Endometrial microvascular endothelial cells (primary cell): ENCODE measurements around the gene PTPRA. TPM values are rescaled to one million over a fixed set of nuclear protein-coding genes. Genes with fewer than 3 reads are reported as not detected.
"Not testable (repeated sequence)": the region's sequence is repeated elsewhere in the genome, so short reads cannot be mapped to it uniquely, and the experiment has no call there.

Experiments
- in situ Hi-C: cut with HindIII; loops from 2 replicates; pipeline ENCODE4 v1.10.0; 2017; ENCODE audit warnings: low sequenced_read_pairs, low pct_unique_long_range_greater_than_20kb; ENCODE audit errors: inconsistent ontology term
- total RNA-seq: library from RNA; depleted of rRNA; stranded (reverse); fragments of >200 nt; gene quantifications from one replicate; pipeline ENCODE4 v1.2.3, GENCODE V29; 2015; ENCODE audit errors: inconsistent ontology term

Gene PTPRA
- total RNA-seq, 1 donor from 2014 or later = 53.5 TPM

GRCh38 chr20:3051385-3052019, 178.2 kb downstream of the PTPRA start:
- in situ Hi-C loops = no loop called here

DNA sequence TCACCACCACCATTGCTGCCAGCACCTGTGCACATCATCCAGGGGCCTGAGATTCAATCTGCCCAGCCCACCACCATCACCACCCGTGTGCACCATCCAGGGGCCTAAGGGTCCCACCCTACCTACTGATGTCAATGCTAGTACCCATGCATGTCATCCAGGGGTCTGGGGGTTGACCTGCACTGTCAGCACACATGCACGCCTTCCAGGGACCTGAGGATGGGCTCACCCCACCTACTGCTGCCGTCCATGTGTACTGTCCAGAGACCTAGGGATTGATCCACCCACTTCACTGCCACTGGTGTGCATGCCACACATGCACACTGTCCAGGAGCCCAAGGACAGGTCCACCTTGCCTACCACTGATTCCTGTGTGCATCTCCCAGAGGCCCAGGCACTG, 186.2 kb downstream of the PTPRA start:
- in situ Hi-C loops = no loop called here

DNA sequence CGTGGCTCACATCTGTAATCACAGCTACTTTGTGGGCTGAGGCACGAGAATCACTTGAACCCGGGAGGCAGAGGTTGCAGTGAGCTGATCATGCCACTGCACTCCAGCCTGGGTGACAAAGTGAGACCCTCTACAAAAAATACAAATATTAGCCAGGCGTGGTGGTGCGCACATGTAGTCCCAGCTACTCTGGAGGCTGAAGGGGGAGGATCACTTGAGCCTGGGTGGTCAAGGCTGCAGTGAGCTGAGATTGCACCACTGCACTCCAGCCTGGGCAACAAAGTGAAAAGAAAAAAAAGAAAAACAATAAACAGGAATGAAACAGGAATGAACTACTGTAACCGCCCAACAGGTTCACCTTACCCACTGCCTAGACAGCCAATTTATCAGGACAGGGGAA, 190.8 kb downstream of the PTPRA start:
- in situ Hi-C loops = not testable (repeated sequence)

- in situ Hi-C loops = no loop called here
These were observed 194.1 kb downstream of the PTPRA start for GRCh38 chr20:3067139-3068014.

DNA sequence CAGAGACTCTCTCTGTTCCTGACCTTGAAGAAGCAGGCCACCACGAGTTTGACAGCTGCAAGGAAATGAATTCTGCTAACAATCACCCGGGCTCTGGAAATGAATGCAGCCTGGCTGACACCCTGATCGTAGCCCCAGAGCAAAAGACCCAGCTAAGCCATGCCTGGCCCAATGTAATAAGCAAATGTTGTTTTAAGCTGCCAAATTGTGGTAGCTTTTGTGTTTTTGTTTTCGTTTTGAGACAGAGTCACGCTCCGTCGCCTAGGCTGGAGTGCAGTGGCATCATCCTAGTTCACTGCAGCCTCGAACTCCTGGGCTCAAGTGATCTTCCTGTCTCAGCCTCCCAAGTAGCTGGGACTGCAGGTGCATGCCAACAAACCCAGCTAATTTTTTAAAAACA, 194.8 kb downstream of the PTPRA start:
- in situ Hi-C loops = no loop called here

- in situ Hi-C loops = no loop called here
These were observed 196.0 kb downstream of the PTPRA start for GRCh38 chr20:3068986-3069900.

- in situ Hi-C loops = no loop called here
These were observed 197.4 kb downstream of the PTPRA start for GRCh38 chr20:3070725-3071124.

DNA sequence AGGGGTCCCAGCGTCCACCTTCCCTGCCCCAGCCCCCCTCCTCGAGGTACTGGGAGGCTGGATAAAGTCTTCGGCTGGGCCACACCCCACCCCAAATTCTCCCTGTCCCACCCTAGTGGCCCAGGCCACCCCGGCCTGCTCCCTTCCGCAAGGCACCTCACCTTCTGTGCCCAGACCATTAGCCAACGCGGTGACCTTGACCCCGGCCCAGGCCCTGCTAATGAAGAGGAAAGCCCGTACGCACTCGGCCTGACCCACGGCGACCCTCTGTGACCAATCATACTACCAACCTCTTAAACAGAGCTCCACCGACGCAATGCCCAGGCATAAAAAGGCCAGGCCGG, 198.0 kb downstream of the PTPRA start:
- in situ Hi-C loops = no loop called here

DNA sequence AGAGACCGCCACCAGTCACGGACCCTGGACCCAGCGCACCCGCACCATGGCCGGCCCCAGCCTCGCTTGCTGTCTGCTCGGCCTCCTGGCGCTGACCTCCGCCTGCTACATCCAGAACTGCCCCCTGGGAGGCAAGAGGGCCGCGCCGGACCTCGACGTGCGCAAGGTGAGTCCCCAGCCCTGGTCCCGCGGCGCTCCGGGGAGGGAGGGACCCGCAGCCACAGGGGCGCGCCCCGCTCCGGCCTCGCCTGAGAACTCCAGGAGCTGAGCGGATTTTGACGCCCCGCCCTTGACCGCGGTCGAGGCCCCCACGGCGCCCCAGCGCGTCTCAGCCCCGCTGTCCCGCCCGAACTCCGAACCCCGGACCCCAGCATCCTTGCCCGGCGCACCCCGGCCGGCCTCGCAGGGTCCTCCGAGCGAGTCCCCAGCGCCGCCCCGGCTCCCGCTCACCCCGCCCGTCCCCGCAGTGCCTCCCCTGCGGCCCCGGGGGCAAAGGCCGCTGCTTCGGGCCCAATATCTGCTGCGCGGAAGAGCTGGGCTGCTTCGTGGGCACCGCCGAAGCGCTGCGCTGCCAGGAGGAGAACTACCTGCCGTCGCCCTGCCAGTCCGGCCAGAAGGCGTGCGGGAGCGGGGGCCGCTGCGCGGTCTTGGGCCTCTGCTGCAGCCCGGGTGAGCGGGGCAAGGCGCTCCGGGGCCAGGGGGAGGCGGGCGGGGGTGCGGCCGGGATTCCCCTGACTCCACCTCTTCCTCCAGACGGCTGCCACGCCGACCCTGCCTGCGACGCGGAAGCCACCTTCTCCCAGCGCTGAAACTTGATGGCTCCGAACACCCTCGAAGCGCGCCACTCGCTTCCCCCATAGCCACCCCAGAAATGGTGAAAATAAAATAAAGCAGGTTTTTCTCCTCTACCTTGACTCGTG, 198.6 kb downstream of the PTPRA start, which contains the start of gene OXT:
Gene OXT, plus strand, starts transcription at position 11 of the 920 bp plus-strand sequence. Its CDS starts 36 bp downstream, at position 47.
- in situ Hi-C loops = no loop called here

DNA sequence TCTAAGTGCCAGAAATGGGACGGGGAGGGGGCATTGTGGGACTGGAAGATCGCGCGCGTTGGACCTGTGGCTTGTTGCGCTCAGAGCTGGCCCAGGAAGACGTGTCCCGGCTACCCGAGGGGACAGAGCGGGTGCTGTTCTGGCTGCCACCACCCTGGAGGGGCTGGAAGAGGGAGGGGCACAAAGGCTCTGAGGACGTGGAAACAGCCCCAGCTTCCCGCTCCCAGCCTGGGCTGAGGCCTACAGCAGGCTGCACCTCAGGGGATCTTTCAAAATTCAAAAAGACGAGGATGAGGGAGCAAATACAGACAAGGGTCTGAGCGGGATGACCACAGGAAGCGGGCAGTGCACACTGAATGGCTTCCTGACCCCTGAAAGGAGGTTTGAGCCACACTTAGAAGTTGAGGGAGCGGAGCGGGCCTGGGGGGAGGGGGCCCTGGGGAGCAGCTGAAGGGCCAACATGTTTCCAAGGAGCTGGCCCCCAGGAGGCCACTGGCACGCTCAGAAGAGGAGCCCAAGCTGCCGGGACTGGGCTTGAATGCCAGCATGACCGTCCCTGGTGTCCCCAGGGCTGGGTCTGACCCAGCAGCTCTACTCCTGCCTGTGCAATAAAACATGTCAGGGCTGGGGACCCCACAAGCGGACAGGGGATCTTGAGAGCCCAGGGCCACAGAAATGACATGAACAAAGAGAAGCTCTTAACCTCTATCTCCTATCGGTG, 199.4 kb downstream of the PTPRA start:
- in situ Hi-C loops = no loop called here

DNA sequence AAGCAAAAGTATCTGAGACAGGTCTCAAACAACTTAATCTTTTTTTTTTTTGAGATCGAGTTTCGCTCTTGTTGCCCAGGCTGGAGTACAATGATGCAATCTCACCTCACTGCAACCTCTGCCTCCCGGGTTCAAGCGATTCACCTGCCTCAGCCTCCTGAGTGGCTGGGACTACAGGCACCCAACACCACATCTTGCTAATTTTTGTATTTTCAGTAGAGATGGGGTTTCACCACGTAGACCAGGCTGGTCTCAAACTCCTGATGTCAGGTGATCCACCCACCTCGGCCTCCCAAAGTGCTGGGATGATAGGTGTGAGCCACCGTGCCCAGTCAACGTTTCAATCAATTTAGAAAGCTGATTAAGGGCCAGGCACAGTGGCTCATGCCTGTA, 200.0 kb downstream of the PTPRA start:
- in situ Hi-C loops = not testable (repeated sequence)

DNA sequence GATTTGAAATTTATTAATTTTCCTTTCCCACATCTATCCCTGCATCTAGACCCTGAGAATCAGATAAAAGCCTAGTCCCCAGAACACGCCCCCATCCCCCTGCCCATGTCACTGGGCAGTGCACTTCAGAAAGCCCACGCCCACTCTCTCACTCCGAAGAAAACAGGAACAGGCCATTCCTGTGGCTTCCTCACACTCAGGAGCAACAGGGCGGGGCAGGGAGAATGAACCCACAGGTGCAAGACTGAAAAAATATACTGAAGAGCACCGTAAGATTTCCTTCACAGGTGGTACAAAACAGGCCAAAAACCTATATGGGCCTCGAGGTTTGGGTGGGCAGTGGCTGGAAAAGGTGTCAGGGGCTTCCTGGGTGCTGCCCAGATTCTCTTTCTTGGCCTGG, 201.5 kb downstream of the PTPRA start:
- in situ Hi-C loops = no loop called here

GRCh38 chr20:3075315-3075714, 202.0 kb downstream of the PTPRA start:
- in situ Hi-C loops = not testable (repeated sequence)

DNA sequence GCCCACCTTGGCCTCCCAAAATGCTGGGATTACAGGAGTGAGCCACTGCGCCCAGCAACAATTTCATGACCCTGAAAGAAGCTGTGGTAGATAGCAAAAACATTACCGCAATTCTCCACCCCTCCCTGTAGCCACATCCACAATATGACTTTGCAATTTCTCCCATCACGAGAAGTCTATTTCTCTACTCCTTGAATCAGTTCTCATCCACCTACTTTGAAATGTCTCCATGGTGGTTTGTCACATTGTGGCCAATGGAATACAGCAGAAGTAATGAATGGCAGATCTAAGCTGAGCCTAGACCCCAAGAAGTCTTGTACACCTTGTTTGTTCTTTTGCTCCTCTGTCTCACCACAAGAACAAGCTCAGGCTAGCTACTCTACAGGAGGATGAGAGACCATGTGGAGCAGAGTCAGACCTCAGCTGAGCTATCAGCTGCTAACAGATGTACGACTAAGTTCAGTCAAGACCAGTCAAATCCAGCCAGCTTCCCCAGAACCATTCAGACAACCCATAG, 204.4 kb downstream of the PTPRA start:
- in situ Hi-C loops = no loop called here

GRCh38 chr20:3080939-3081388, 207.7 kb downstream of the PTPRA start:
- in situ Hi-C loops = no loop called here

- in situ Hi-C loops = no loop called here
These were observed 208.4 kb downstream of the PTPRA start for GRCh38 chr20:3081641-3082040.

- in situ Hi-C loops = no loop called here
These were observed 209.1 kb downstream of the PTPRA start for GRCh38 chr20:3082306-3082951.
